Loucy (cell line): ENCODE results near the gene LGALS9.

Source experiments
- EZH2phosphoT487 ChIP-seq: fragments of 200-600 bp; IDR thresholded peaks from 2 replicates; pipeline ENCODE4 v1.6.1; 2018; ENCODE audit warnings: antibody characterized with exemption, mild to moderate bottlenecking, moderate library complexity, borderline replicate concordance
- TF ChIP-seq, protein P1 (sequence below): fragments of 200-600 bp; sonication (generic); conservative IDR thresholded peaks from 2 replicates; pipeline ENCODE4 v1.5.1; 2014; ENCODE audit warnings: mild to moderate bottlenecking, antibody characterized with exemption, low read length

GRCh38 chr17:27660436-27660835, 29.4 kb downstream of the LGALS9 start:
- TF ChIP-seq, protein P1, sequence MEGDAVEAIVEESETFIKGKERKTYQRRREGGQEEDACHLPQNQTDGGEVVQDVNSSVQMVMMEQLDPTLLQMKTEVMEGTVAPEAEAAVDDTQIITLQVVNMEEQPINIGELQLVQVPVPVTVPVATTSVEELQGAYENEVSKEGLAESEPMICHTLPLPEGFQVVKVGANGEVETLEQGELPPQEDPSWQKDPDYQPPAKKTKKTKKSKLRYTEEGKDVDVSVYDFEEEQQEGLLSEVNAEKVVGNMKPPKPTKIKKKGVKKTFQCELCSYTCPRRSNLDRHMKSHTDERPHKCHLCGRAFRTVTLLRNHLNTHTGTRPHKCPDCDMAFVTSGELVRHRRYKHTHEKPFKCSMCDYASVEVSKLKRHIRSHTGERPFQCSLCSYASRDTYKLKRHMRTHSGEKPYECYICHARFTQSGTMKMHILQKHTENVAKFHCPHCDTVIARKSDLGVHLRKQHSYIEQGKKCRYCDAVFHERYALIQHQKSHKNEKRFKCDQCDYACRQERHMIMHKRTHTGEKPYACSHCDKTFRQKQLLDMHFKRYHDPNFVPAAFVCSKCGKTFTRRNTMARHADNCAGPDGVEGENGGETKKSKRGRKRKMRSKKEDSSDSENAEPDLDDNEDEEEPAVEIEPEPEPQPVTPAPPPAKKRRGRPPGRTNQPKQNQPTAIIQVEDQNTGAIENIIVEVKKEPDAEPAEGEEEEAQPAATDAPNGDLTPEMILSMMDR: no peak
- TF ChIP-seq EZH2phosphoT487: no peak
